Measurements from ENCODE around the gene STAT5A.
"Not testable (repeated sequence)": the region's sequence is repeated elsewhere in the genome, so short reads cannot be mapped to it uniquely, and the experiment has no call there.

STAT5A gene

GRCh38 chr17:42294469-42295398 lies 6.4 kb downstream of the STAT5A start:
- TF ChIP-seq CTCF (conservative IDR thresholded peaks at IDR 0.05; ENCODE audit: low read depth, low read length) = no peak
- DNase-seq (ENCODE audit: low read depth) = no peak
- H3K4me3 ChIP-seq (ENCODE audit: low read depth, low read length) = no peak overlapping the region

- no peak overlapping the region for H3K4me3 ChIP-seq (ENCODE audit: low read depth, low read length)
- TF ChIP-seq CTCF (conservative IDR thresholded peaks at IDR 0.05; ENCODE audit: low read depth, low read length) = no peak
- no peak for DNase-seq (ENCODE audit: low read depth)
Measured at GRCh38 chr17:42296012-42296411, 7.7 kb downstream of the STAT5A start.

- not testable (repeated sequence) for DNase-seq (ENCODE audit: low read depth); H3K4me3 ChIP-seq (ENCODE audit: low read depth, low read length)
Measured at GRCh38 chr17:42297775-42298174, 9.5 kb downstream of the STAT5A start.

- H3K4me3 ChIP-seq (ENCODE audit: low read depth, low read length) = not testable (repeated sequence)
Measured at GRCh38 chr17:42299361-42299760, 11.1 kb downstream of the STAT5A start.

GRCh38 chr17:42299913-42300312 lies 11.6 kb downstream of the STAT5A start:
- not testable (repeated sequence) for H3K4me3 ChIP-seq (ENCODE audit: low read depth, low read length); DNase-seq (ENCODE audit: low read depth)

More at GRCh38 chr17:42299361-42299760, 11.1 kb downstream of the STAT5A start:
- not testable (repeated sequence) for DNase-seq (ENCODE audit: low read depth)

GRCh38 chr17:42301022-42301421 lies 12.7 kb downstream of the STAT5A start:
- TF ChIP-seq CTCF (conservative IDR thresholded peaks at IDR 0.05; ENCODE audit: low read depth, low read length) = no peak
- no peak for DNase-seq (ENCODE audit: low read depth)

GRCh38 chr17:42303694-42304093 lies 15.4 kb downstream of the STAT5A start:
- TF ChIP-seq CTCF (conservative IDR thresholded peaks at IDR 0.05; ENCODE audit: low read depth, low read length) = no peak
- DNase-seq (ENCODE audit: low read depth) = no peak
- H3K4me3 ChIP-seq (ENCODE audit: low read depth, low read length) = no peak overlapping the region

More at GRCh38 chr17:42301022-42301421, 12.7 kb downstream of the STAT5A start:
- H3K4me3 ChIP-seq (ENCODE audit: low read depth, low read length) = no peak overlapping the region

GRCh38 chr17:42304187-42305030 lies 16.1 kb downstream of the STAT5A start:
- no peak overlapping the region for H3K4me3 ChIP-seq (ENCODE audit: low read depth, low read length)
- no peak for TF ChIP-seq CTCF (conservative IDR thresholded peaks at IDR 0.05; ENCODE audit: low read depth, low read length)
- DNase-seq (ENCODE audit: low read depth) = no peak

GRCh38 chr17:42305031-42305330 lies 16.7 kb downstream of the STAT5A start:
- H3K4me3 ChIP-seq (ENCODE audit: low read depth, low read length); DNase-seq (ENCODE audit: low read depth): not testable (repeated sequence)

Measured in choroid plexus epithelial cell (primary cell).